Stimulated activated CD4-positive, alpha-beta T cell treated with anti-CD3 and anti-CD28 coated beads, Interleukin-4, amount 100 ng/mL, for 1 hour (primary cell): ENCODE results near the gene FPR3.

Source experiments
- DNase-seq: peaks from one replicate; pipeline ENCODE4 v3.0.0-alpha.2; 2020

FPR3 gene

DNA sequence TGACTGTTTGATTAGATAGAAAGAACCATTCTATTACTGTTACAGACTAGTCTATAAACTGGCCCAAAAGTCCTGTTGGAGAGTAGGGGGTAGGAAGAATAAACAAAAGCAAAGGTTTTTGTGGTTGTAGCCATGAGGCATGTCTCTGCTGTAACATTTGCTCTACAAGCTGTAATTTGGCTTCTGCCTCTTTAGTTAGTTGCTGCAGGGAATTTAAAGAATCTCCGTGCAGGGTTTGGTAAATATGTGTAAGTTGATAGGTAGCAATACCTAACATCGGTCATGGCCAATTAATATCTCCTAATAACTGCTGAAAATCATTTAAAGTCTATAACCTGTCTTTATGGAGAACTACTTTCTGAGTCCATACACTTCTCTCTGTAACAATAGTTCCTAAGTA lies 13.0 kb downstream of the FPR3 start:
- no peak for DNase-seq

DNA sequence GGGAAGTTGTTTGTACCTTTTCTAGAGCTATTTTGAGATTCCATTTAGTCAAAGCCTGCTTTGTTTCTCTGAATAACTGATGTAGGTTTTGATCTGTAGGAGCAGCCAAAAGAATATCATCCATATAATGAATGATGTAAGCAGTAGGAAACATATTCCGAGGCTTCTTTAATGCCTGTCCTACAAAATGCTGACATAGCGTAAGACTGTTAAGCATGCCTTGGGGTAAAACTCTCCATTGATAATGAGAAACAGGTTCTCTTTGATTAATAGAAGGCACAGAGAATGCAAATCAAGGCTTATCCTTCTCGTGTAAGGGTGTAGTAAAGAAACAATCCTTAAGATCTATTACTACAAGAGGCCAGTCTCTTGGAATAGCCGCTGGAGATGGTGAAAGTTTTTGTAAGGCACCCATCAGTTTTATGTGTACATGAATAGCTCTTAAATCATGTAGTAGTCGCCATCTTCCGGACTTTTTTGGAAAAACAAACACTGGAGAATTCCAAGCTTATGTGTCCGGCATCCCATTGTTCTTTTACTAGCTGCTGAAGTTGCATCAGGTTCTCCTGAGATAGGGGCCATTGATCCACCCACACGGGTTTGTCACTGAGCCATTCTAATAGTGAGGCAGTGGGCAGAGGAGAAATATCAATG lies 13.5 kb downstream of the FPR3 start:
- no peak for DNase-seq

DNA sequence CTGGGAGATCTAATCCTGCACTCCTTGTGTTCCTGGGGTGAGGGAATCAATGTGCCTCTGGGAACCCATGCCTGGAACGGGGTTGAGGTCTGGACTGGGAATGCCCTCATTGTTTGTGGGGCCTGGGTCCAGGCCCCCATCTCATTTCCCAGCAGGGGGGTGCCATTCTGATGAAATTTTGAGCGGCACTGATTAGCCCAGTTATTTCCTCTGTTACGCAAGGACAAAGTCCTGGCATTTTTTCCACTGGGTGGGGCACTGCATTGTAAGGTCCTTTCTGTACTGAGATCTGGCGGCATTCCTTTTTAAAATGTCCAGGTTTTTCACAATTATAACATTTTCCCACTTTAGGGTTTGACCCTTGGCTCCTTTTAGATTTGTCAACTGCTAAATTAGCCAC lies 14.8 kb downstream of the FPR3 start:
- DNase-seq, result no peak

DNA sequence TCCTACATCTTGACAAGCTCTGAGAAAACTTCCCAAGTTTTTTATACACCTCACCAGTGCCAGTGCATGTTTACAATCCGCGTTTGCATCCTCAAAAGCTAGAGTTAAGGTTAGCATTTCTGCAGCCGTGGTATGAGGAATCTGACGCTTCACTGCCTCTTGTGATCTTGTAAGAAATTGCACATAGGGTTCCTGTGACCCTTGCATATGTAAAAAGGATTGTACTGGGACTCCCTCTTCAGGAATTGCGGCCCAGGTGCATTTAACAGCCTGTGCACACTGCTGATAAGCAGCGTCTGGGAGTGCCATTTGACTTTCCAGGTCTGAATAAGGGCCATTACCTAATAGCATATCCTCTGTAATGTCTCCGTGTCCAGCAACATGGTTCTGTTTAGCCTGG lies 15.3 kb downstream of the FPR3 start:
- DNase-seq, result no peak

DNA sequence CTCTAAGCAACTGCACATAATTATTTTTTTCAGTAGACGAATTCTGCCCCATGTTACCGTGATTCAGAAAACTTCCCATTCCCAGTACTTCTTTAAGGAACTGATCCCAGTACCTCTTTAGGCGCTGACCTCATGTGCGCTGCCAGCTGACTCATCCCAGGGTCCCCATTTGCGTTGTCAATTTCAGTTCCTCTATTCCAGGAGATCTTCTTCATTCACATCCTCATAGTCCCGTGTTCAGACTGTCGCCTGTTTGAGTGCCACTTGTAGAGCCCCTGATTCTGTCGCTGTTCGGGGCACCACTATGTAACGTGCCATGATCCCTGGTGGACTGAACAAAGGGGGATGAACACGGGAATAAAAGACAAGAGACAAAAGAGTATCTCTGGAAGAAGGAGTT lies 16.4 kb downstream of the FPR3 start:
- DNase-seq, result no peak

DNA sequence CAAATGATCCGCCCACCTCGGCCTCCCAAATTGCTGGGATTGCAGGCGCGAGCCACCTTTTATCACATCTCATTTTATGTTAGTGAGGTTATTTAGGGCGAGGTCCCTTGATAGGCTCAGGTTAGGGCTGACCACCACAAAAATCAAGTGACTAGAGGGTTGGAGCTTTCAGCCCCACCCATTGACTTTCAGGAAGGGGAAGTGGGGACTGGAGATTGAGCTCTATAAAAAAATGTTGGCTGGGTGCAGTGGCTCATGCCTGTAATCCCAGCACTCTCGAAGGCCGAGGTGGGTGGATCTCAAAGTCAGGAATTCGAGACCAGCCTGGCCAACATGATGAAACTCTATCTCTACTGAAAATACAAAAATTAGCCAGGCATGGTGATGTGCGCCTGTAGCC lies 20.1 kb downstream of the FPR3 start:
- DNase-seq, result no peak

DNA sequence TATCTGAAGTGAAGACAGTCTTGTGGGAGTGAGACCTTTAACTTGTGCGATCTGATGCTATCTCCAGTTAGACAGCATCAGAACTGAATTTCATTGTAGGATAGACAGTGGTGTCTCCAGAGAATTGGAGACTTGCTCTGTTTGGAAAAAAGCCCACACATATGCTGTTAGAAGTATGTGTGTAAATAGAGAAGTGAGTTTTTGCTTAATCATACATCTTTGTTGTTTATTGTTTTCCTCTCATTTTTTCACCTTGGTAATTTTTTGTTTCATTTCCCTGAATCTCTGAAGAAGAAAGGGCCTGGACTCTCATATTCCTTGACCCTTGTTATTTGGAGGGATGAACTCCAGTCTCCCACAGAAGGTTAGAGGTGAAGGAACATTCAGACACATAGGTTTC lies 21.8 kb downstream of the FPR3 start:
- DNase-seq, result no peak

DNA sequence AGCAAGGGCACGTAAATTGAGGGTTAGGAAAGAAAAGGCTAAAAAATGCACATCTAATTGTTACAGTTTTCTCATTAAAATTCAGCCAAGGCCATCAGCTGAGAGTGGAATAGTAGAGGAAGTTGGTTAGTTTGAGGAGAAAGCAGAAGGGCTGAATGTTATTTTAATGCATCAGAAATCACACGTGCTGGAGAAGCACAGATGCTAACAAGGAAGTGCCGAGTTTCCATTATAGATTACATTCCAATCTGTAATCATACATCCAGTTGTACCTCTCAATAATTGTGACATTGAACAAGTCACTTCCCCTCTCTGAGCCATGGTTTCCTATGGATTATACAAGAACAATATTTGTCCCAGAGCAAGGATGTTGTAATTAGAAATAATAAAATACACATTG lies 25.1 kb downstream of the FPR3 start:
- no peak for DNase-seq

DNA sequence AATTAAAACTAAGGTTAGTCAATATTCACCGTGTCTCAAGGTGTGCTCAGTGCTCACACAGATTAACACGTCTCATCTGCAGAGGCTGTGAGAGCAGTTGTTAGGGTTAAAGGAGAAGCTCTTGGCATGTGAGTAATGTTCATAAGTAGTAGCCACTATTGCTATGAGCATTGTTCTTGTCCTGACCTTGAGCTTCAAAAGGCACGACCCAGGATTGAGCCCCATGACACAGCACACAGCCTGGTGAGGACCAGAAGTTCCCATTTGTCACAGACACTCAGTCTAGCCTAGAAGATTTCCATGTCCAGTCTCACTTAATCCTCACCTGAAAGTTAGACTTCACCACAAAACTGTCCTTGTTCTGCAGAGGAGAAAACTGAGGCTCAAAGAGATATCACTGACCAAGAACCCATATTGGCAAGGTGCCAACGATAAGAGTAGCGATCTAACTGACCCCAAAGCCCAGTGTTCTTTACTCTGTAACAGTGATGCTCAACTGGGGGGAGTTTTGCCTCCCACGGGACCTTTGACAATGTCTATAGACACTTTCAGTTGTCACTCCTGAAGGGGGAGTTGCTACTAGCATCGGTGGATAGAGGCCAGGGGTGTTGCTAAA lies 26.0 kb downstream of the FPR3 start:
- no peak for DNase-seq

DNA sequence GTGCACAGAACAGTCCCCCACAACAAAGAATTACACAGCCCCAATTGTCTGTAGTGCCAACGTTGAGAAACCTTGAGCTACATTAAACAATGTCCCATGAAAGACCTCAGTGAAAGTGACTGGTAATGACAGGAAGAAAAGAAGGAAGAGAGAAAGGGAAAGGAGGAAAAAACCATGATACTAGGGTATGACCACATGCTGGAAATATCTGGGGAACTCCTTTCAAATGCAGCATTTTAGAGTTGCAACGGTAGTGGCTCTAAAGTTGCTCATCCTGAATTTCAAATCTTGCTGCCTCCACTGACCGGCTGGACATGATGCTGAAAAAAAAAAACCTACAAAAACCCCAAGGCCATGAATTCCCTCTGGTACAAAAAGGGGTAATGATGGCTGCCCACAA lies 26.5 kb downstream of the FPR3 start:
- DNase-seq, result no peak

DNA sequence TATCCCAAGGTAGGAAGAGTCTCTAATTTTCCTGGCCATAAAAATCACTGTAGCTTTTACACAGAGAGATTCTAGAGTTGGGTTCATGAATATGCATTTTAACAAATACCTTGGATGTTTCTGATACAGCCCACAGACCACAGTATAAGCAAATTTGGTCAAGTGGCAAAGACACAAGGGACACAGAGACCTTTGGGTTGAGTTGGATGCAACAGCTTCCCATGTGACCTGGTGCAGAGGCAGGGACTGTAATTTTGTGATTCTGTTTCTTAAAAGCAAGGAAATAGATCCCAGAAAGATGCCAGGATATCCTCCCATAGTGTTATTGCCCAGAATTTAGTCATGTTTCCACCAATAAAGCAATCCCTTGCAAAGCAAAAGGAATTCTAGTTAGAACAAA lies 27.0 kb downstream of the FPR3 start:
- no peak for DNase-seq

DNA sequence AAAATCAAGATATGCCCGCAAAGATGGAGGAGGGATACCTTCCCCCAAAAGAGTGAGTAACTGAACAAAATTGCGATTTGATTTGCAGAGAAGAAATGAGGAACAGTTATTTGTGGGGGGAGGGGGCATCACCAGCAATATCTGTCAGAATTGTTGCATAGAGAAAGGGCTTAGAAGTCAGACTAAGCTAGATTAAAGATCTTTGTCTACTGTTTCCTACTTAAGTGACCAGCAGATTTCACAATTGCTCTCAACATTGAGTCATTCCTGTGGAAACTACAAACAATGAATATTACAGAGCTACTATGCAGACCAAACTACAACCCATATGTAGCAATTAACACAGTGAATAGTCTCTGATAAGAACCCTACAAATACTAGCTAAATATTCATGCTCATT lies 27.4 kb downstream of the FPR3 start:
- DNase-seq, result no peak

DNA sequence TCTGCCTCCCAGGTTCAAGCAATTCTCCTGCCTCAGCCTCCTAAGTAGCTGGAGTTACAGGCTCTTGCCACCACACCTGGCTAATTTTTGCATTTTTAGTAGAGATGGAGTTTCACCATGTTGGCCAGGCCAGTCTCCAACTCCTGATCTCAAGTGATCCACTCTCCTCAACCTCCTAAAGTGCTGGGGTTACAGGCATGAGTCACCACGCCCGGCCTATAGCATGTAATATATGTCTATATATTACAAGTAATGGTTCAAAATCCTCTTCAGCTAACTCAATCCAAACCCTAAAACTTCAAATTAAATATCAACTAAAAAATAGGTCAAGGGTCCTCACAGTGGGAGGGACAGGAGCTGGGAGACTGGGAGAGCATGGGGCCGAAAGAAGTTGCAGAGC lies 28.0 kb downstream of the FPR3 start:
- no peak for DNase-seq

DNA sequence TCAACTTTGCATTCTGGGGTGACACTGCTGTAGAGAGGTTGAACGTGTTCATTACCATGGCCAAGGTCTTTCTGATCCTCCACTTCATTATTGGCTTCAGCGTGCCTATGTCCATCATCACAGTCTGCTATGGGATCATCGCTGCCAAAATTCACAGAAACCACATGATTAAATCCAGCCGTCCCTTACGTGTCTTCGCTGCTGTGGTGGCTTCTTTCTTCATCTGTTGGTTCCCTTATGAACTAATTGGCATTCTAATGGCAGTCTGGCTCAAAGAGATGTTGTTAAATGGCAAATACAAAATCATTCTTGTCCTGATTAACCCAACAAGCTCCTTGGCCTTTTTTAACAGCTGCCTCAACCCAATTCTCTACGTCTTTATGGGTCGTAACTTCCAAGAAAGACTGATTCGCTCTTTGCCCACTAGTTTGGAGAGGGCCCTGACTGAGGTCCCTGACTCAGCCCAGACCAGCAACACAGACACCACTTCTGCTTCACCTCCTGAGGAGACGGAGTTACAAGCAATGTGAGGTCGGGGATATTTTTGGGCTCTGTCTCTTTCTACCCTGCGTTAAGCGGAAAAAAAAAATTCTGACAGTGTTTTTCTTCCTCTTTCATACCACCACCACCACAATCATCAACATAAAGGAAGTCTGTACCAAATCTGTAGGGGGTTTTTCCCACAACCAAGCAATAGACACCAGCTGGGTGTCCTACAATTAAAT lies 29.5 kb downstream of the FPR3 start:
- DNase-seq, result no peak

DNA sequence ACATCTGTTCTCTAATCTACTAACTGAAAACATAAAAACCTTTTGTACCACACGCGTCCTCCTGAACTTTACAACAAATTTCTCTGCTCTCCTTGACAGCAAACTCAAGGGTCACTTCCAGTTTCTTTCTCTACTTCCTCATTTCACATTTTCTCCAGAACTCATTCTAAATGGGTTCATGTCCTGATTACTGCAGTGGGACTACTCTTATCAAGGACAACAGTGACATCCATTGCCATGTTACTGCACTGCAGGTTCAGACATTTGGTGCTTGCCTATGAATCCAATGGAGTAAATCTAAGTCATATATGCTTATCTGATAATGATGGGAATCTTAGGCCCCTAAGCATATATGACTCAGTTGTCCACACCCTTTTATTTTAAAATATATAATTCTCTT lies 35.3 kb downstream of the FPR3 start:
- no peak for DNase-seq

DNA sequence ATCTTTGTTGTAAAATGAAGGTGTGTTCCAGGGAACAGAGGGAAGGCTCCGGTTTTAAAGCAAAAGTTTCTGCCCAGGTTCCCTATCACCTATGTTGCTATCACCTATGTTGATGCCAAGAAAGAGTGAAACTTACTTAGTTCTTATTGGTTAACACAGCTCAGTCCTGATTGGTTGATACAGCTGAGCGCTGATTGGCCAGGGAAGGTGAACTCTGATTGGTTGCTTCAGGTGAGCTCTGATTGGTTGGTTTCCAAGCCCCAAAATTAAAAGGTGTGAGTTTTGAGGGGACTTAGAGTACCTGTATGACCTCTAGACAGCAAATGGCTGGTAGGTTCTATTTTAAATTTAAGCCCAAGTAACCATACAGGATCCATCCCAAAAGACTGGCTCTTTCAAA lies 42.2 kb downstream of the FPR3 start:
- DNase-seq, result no peak

DNA sequence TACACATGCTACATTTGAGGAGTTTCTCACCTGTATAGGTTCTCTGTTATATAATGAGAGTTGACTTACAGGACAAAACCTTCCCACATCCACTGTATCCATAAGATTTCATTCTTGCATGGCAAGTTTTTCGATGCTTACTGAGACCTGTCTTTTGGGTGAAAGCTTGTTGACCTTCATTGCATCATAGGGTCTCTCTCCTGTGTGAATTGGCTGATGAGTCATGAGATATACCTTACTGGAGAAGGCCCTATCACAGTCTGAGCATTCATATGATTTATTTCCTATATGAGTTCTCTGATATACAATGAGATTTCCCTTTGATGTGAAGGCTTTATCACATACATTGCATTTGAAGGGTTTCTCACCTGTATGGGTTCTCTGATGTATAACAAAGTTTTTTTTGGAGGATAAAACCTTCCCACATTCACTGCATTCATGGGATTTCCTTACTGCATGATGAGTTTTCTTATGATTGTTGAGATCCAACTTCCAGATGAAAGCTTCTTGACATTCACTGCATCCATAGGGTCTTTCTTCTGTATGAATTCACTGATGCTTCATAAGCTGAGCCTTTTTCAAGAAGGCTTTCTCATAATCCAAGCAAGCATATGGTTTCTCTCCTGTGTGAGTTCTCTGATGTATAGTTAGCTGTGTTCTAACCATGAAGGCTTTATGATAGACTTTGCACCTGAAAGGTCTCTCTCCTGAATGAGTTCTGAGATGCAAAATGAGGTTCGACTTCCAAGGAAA lies 67.1 kb downstream of the FPR3 start:
- no peak for DNase-seq

DNA sequence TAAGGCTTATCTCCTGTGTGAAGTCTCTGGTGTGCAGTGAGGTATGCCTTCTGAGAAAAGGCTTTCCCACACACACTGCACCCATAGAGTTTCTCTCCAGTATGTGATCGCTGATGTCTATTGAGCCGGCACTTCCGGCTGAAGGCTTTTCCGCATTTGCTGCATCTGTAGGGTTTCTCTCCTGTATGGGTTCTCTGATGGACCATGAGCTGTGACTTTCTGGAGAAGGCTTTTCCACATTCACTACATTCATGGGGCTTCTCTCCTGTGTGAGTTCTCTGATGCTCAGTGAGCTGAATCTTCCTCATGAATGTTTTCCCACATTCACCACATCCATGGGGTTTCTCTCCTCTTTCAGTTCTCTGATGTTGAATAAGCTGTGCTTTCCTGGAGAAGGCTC lies 78.1 kb downstream of the FPR3 start:
- DNase-seq, result no peak
